ENCODE results near the gene C10orf53.
"Not testable (repeated sequence)": the region's sequence is repeated elsewhere in the genome, so short reads cannot be mapped to it uniquely, and the experiment has no call there.

Gene C10orf53

GRCh38 chr10:49688920-49689319, 9.5 kb downstream of the C10orf53 start:
- no peak for DNase-seq

DNA sequence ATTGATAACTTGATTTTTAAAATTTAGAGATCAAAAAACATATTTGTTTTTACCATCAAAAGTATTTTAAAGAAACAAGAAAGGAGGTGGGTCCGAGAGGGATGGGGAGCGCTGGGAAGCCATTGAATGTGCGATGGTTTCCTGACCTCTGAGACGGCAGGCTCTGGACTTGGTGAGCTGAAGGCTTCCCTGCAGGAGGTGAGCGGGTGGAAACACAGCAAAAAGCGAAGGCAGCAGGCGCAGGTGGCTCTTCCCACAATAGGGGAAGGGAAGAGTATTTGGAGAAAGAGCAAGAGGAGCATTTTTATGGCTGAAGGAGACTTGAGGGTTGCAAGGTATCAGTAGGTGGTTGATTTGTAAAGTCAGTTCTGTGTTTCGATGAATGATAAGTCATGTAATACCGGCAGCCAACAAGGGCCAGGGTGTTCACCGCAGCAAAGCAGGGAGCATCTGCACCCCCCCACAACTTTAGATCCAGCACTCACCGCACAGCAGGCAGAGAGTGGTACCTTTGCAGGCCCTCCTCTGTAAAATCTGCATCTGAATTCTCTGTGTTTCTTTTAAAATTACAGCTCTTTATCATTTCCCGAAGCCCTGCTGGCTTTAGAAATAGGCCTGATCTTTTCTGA, 10.5 kb downstream of the C10orf53 start:
- DNase-seq: no peak

DNA sequence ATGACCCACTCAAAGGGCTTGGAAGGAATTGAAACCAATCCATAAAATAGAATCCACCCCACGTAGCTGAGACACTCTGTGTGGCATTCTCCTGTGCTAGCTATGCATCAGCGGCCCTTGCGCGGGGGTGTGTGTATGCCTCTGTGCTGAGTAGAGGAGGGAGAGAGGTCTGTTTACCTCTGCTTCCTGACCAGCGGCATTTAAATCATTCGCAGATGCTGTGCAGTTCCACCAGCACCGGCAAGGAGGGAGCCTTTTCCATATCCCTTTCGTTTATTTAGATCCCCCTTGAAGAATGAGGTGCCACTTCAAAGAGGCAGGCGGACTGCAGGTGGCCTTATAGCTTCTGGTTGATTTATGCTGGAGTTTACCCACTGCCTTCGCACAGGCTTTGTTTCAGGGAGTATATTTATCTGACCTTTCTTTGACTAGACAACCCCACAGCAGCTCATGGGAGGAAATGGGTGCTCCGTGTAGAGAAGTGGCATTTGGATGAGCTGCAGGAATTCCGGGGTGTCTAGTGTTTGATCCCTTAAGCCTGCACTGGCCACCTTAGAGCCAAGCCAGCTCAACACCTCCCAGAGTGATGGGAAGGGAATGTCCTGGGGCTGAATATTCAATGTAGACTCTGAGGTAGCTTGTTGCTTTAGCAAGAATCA, 11.4 kb downstream of the C10orf53 start:
- no peak for DNase-seq

GRCh38 chr10:49691588-49691987, 12.1 kb downstream of the C10orf53 start:
- DNase-seq: no peak

- no peak for DNase-seq
These were observed 15.0 kb downstream of the C10orf53 start for GRCh38 chr10:49694466-49694865.

DNA sequence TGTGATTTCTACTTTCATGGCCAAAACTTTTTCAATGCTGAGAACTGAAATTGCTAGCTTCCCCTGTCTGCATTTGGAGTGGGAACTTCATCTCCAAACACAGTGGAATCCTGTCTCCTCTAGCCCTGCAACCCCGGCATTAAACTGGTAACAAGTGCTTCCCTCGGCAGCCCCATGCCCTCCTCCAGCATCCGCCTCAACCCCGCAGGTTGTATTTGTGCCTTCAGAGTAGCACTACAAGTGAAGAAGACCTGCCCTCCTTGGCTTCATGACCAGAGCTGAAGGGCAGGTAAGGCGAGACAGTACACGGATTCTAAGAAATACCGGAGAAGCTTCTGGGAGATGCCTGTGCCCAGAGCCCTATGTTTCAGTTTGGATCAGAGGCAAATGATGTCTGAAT, 16.9 kb downstream of the C10orf53 start:
- DNase-seq: no peak

DNA sequence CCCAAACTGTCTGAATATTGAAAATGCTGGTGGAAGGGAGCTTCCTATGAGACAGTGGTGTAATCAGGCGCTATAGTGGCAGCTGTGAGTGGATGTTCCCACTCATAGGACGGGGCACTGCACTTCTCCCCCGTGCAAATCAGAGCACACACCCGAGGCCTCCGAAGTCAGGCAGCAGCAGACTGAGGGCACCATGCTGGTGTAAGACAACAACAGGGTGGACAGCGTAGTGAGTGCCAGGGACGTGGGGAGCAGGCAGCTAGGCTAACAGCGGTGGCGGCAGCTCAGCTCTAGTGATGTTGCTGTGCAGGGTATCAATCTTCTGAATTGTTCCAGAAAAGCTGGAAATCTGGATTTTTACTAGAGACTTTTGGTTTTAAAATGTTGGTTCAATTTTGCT, 19.2 kb downstream of the C10orf53 start:
- no peak for DNase-seq

- no peak for DNase-seq
These were observed 20.8 kb downstream of the C10orf53 start for GRCh38 chr10:49700211-49700610.

- DNase-seq: no peak
These were observed 21.5 kb downstream of the C10orf53 start for GRCh38 chr10:49700997-49701396.

DNA sequence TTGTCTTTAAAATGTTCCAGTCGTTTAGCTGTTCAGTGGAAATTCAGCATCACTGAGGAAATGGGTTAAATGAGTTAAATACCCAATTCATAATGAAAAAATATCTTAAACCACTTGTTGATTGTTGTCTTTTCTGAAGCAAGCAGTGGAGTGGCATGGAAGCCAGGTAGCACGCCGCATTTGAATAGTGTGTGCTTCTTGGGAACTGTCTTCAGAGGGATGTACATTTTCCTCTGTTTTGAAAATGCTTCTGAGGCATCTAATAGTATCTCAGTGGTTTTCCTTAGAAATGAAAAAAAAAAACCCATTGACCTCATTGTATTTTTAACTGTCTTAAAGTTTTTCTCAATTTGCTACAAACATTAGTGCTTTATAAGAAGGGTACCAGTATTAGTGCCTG, 28.1 kb downstream of the C10orf53 start:
- DNase-seq: no peak

GRCh38 chr10:49709934-49710333, 30.5 kb downstream of the C10orf53 start:
- no peak for DNase-seq

GRCh38 chr10:49710966-49711365, 31.5 kb downstream of the C10orf53 start:
- no peak for DNase-seq

DNA sequence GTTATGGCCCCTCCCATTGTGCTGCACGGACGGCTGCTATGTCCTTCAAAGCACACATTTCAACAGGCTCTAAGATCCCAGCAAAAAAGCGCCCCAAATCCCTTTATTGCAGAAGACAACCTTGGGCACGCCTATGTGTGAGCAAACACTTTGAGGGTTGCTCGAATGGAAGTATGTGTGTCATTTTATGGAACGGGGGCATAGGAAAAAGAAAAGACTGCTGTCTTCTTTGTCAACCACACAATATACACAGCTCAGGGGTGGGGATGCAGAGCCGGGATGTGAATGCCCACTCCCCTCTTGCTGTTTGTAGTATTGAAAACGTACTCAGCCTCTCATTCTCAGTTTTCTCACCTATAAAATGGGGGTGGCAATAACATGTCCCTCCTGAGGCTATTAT, 32.0 kb downstream of the C10orf53 start:
- DNase-seq: no peak

DNA sequence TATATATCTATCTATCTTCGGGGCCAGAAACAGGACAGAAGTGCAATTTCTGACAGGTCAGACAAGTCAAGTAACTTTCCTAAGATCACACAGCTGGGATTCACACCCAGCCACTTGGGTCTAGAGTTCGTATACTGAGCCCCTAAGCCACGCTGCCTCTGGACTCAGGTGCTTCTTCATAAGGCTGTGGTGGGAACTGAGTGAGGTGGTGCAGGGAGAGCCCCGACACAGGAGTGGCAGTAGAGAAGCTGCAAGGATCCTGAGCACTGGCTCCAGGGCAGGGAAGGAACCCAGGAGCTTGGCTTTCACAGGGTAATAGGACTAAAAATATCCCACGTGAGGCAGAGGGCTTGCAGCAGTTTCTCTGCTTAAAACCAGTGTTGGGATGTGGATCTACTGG, 33.8 kb downstream of the C10orf53 start:
- no peak for DNase-seq

DNA sequence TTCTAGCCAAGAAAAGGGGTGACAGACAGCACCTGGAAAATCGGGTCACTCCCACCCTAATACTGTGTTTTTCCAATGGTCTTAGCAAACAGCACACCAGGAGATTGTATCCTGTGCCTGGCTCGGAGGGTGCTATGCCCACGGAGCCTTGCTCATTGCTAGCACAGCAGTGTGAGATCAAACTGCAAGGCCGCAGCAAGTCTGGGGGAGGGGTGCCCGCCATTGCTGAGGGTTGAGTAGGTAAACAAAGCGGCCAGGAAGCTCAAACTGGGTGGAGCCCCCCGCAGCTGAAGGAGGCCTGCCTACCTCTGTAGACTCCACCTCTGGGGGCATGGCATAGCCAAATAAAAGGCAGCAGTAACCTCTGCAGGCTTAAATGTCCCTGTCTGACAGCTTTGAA, 35.7 kb downstream of the C10orf53 start:
- DNase-seq: not testable (repeated sequence)

- DNase-seq: no peak
These were observed 47.1 kb downstream of the C10orf53 start for GRCh38 chr10:49726593-49726992.

GRCh38 chr10:49733866-49734265, 54.4 kb downstream of the C10orf53 start:
- no peak for DNase-seq

GRCh38 chr10:49734676-49735075, 55.2 kb downstream of the C10orf53 start:
- DNase-seq: no peak

- no peak for DNase-seq
These were observed 55.7 kb downstream of the C10orf53 start for GRCh38 chr10:49735161-49735560.

DNA sequence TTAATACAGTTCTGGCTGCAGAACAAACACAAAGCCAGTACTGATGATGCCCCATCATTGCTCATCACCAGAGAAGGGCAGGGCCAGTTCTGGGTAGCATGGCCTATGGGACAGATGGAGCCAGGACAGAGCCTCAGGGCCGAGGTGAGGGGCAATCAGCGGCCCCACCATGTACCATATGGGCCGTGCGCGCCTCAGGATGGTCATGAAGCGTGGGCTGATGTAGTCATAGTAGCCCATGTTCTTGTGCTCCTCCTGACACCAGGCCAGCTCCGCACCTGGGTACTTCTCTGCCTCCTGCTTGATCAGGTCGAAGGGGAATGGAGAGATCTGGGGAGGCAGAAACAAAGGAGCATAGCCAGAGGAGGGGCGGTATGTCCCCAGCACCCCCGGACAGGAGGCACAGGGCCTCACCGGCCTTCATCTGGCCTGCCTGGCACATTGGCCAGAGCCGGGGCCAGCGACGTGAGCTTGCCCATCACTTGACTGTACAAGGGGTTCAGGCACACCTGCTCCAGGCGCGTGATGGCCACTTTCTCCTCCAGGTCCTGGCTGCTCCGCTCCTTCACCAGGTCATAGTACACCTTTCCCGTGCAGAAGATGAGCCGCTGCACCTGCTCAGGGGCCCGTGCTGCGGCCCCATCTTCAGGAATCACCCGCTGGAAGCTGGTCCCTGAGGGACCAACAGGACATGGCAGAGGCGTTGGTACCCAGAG, 56.6 kb downstream of the C10orf53 start:
- no peak for DNase-seq

DNA sequence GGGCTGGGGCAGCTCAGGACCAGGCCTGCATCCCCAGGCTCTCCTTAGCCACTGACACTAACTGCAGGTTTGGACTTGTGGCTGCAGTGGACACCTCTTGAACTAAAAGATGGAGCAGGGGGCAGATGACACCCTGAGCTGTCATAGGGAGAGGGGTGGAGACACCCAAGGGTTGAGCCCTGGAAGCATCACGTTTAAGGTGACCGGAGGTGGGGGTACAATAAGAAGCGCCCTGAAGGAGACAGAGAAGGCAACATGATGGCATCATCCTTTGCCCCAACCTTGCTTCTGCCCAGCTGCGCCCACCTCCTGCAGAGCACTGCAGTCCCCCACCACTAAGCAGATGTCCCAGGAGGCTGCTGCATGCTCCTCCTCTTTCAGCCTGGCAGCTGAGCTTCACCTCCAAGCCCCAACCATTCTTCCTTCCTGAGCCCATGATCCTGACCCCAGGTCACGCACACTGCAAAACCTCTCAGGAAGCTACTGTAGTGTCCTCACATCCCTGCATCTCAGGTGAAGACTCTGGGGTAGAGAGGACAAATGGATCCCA, 57.2 kb downstream of the C10orf53 start:
- DNase-seq: no peak

- no peak for DNase-seq
These were observed 58.2 kb downstream of the C10orf53 start for GRCh38 chr10:49737474-49738201.

DNA sequence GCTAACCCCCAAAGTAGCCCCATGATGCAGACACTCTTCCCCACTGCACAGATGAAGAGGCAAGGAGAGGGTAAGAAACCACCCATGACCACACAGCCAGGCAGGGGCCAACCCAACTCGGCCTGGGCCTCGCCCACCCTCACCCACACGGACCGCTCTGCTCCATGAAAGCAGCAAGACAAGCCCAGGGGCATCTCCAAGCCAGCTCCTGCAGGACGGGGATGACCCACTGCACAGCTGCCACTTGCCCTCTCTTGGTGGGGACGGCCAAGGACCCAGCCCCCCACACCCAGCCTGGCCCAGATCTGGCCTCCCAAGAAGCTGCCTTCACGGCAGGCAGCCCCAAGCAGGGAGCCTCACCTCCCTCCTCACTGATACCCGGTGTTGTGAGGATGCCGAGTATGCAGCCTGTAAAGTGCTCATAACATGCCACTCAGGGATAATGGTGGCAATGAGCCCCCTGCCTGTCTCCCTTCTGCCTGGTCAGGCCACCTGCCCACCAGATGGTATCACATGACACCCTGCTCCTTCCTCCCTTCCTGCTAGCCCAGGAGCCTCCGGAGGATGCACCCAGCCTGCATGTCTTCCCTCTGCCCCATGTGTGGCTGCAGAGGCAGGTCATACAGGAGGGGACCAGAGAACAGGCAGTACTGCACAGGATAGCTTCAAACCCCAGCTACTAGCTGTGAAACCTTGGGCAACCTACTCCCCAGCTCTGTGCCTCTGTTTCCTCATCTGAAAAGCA, 59.3 kb downstream of the C10orf53 start:
- DNase-seq: no peak
